HL-60 (cell line): ENCODE data around the gene JAG1.

Experiments
- GABPA ChIP-seq: IDR thresholded peaks from 2 replicates; pipeline ENCODE4 v1.6.1; 2012; ENCODE audit warnings: low read depth
- POLR2AphosphoS5 ChIP-seq: IDR thresholded peaks from 2 replicates; pipeline ENCODE4 v1.6.1; 2012; ENCODE audit warnings: low read depth
- TF ChIP-seq, protein P1 (sequence below): IDR thresholded peaks from one replicate; pipeline ENCODE4 v1.5.1; 2011; ENCODE audit warnings: low read length, control low read depth, inconsistent platforms; ENCODE audit not compliant: insufficient read depth
- TF ChIP-seq, protein P2 (sequence below): IDR thresholded peaks from 2 replicates; pipeline ENCODE4 v1.6.1; 2012; ENCODE audit warnings: low read depth; ENCODE audit not compliant: insufficient replicate concordance

- TF ChIP-seq, protein P1, sequence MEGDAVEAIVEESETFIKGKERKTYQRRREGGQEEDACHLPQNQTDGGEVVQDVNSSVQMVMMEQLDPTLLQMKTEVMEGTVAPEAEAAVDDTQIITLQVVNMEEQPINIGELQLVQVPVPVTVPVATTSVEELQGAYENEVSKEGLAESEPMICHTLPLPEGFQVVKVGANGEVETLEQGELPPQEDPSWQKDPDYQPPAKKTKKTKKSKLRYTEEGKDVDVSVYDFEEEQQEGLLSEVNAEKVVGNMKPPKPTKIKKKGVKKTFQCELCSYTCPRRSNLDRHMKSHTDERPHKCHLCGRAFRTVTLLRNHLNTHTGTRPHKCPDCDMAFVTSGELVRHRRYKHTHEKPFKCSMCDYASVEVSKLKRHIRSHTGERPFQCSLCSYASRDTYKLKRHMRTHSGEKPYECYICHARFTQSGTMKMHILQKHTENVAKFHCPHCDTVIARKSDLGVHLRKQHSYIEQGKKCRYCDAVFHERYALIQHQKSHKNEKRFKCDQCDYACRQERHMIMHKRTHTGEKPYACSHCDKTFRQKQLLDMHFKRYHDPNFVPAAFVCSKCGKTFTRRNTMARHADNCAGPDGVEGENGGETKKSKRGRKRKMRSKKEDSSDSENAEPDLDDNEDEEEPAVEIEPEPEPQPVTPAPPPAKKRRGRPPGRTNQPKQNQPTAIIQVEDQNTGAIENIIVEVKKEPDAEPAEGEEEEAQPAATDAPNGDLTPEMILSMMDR: no peak
- TF ChIP-seq POLR2AphosphoS5 (no peak), GABPA (no peak)
- TF ChIP-seq, protein P2, sequence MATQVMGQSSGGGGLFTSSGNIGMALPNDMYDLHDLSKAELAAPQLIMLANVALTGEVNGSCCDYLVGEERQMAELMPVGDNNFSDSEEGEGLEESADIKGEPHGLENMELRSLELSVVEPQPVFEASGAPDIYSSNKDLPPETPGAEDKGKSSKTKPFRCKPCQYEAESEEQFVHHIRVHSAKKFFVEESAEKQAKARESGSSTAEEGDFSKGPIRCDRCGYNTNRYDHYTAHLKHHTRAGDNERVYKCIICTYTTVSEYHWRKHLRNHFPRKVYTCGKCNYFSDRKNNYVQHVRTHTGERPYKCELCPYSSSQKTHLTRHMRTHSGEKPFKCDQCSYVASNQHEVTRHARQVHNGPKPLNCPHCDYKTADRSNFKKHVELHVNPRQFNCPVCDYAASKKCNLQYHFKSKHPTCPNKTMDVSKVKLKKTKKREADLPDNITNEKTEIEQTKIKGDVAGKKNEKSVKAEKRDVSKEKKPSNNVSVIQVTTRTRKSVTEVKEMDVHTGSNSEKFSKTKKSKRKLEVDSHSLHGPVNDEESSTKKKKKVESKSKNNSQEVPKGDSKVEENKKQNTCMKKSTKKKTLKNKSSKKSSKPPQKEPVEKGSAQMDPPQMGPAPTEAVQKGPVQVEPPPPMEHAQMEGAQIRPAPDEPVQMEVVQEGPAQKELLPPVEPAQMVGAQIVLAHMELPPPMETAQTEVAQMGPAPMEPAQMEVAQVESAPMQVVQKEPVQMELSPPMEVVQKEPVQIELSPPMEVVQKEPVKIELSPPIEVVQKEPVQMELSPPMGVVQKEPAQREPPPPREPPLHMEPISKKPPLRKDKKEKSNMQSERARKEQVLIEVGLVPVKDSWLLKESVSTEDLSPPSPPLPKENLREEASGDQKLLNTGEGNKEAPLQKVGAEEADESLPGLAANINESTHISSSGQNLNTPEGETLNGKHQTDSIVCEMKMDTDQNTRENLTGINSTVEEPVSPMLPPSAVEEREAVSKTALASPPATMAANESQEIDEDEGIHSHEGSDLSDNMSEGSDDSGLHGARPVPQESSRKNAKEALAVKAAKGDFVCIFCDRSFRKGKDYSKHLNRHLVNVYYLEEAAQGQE: no peak
These were observed 44.9 kb upstream of the JAG1 start for GRCh38 chr20:10718661-10719060.
